Osteocyte (in vitro differentiated cells): ENCODE results near the gene RABGAP1. TPM values are rescaled to one million over a fixed set of nuclear protein-coding genes. Genes with fewer than 3 reads are reported as not detected.

ENCODE experiments used
- DNase-seq: peaks from one replicate; pipeline ENCODE4 v3.0.0; 2021; ENCODE audit warnings: mixed read lengths; ENCODE audit not compliant: unreplicated experiment; ENCODE audit errors: extremely low spot score
- H3K27ac Mint-ChIP-seq: one replicate; pipeline ENCODE4 v1.8.0; 2021; ENCODE audit warnings: mild to moderate bottlenecking, mixed read lengths; ENCODE audit not compliant: unreplicated experiment
- H3K27me3 Mint-ChIP-seq: one replicate; pipeline ENCODE4 v1.8.0; 2021; ENCODE audit warnings: mixed read lengths; ENCODE audit not compliant: unreplicated experiment
- H3K36me3 Mint-ChIP-seq: one replicate; pipeline ENCODE4 v1.8.0; 2021; ENCODE audit warnings: mixed read lengths; ENCODE audit not compliant: unreplicated experiment
- H3K4me1 Mint-ChIP-seq: one replicate; pipeline ENCODE4 v1.8.0; 2021; ENCODE audit warnings: mixed read lengths; ENCODE audit not compliant: unreplicated experiment
- H3K4me3 Mint-ChIP-seq: one replicate; pipeline ENCODE4 v1.8.0; 2021; ENCODE audit warnings: mild to moderate bottlenecking, moderate library complexity, mixed read lengths; ENCODE audit not compliant: unreplicated experiment
- H3K9me3 Mint-ChIP-seq: one replicate; pipeline ENCODE4 v1.8.0; 2021; ENCODE audit warnings: mixed read lengths; ENCODE audit not compliant: unreplicated experiment
- total RNA-seq: library from RNA; stranded (reverse); gene quantifications from 2 replicates; pipeline ENCODE4 v1.2.1, GENCODE V29; 2021
- TF ChIP-seq, protein P1 (sequence below): fragments of 200-600 bp; sonication (generic); IDR thresholded peaks from 2 replicates; pipeline ENCODE4 v1.5.0; 2021; ENCODE audit warnings: antibody characterized with exemption, mild to moderate bottlenecking, moderate library complexity

Gene RABGAP1
- total RNA-seq, 1 donor from 2014 or later, result 88.4 TPM

DNA sequence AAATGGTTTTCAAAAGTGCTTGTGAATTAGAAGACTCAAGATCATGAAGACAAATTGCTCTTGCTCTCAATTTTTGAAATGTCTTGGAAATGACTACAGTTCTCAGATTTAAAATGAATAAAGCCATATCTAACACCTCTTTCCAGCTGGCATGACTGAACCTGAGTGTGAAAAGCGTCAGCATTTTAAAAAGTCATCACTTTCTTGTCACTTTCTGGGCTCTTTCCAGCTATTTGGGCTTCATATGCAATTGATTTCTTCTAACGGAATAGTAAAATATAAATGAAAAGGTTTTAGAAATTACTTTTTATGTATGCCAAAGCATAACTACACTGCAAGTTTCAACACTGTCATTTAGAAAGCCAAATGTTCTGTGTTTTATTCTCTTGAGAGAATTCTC is 95.0 kb downstream of the RABGAP1 start:
- H3K27ac Mint-ChIP-seq, result peak overlapping the region; percentile 97
- H3K4me1 Mint-ChIP-seq, result peaks cover 85% of the 10 kb centered on the region
- H3K9me3 Mint-ChIP-seq, result no peaks in the 10 kb centered on the region
- H3K4me3 Mint-ChIP-seq, result peak overlapping the region; percentile 81
- peaks cover 13% of the 10 kb centered on the region for H3K36me3 Mint-ChIP-seq
- TF ChIP-seq, protein P1, sequence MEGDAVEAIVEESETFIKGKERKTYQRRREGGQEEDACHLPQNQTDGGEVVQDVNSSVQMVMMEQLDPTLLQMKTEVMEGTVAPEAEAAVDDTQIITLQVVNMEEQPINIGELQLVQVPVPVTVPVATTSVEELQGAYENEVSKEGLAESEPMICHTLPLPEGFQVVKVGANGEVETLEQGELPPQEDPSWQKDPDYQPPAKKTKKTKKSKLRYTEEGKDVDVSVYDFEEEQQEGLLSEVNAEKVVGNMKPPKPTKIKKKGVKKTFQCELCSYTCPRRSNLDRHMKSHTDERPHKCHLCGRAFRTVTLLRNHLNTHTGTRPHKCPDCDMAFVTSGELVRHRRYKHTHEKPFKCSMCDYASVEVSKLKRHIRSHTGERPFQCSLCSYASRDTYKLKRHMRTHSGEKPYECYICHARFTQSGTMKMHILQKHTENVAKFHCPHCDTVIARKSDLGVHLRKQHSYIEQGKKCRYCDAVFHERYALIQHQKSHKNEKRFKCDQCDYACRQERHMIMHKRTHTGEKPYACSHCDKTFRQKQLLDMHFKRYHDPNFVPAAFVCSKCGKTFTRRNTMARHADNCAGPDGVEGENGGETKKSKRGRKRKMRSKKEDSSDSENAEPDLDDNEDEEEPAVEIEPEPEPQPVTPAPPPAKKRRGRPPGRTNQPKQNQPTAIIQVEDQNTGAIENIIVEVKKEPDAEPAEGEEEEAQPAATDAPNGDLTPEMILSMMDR, result no peak
- no peak for DNase-seq
- no peaks in the 10 kb centered on the region for H3K27me3 Mint-ChIP-seq

DNA sequence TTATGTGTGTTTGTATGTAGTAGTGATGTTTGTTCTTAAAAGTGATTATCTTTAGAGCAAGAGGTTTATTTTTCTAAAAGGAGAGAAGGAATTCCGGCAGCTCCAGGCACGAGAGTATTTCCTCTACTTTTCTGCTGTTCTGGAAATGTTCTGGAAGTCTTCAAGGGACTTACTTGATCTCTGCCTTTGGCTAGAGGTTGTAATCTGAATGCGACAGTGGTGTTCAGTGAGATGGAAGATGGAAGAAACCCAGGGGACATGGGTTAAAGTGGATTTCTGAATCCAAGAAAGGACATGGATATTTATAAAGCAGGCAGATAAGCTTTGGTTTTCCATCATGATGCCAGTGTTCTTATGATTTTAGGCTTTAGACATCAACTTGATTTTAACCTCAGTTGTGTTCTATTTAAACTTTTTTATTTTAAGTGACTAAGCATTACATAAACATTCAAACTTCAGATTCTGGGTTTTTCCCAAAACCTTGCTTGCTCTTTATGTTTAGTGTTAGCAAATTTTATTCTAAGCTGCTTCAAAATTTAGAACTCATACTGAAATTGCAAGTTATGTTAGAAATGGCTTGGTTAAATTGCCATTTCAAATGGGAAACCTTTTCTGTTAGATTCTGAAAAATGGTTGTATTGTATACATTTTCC is 96.2 kb downstream of the RABGAP1 start:
- TF ChIP-seq, protein P1, result no peak
- Mint-ChIP-seq H3K27me3 (no peaks in the 10 kb centered on the region), H3K27ac (peak overlapping the region; percentile 97), H3K9me3 (no peaks in the 10 kb centered on the region), H3K36me3 (peaks cover 8% of the 10 kb centered on the region), H3K4me1 (peaks cover 89% of the 10 kb centered on the region), H3K4me3 (peak overlapping the region; percentile 81)
- no peak for DNase-seq

DNA sequence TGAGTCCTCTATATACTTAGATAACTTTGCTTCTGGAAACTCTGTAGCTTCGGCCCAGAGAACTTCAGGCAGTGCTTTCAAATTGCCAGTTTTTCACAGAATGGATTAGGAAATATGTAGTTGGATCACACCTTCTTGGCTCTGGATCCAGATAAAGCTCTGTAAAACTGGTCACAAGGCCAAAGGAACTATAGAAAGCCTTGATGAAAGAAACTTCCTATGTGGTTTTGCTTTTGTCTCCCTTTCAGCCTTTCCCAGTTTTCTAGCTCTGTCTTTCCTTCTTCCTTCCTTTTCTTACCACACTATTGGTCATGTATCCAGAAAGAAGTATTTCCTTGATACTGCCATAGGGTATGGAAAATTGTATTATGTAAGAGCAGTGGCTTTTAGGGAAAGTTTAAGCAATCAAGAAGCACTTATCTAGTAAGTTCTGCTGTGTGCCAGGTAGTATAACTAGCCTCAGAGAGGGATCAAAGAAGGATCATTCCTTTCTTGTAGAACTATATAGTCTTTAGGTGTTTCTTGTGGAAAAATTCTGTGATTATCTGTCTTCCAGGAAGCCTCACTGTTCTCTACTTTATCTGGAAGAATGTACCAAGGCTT is 98.9 kb downstream of the RABGAP1 start:
- Mint-ChIP-seq H3K4me1 (peaks cover 90% of the 10 kb centered on the region), H3K4me3 (no peak overlapping the region), H3K9me3 (peaks cover 6% of the 10 kb centered on the region), H3K27ac (peak overlapping the region; percentile 83), H3K27me3 (no peaks in the 10 kb centered on the region), H3K36me3 (peaks cover 20% of the 10 kb centered on the region)
- no peak for DNase-seq
- TF ChIP-seq, protein P1, result no peak

DNA sequence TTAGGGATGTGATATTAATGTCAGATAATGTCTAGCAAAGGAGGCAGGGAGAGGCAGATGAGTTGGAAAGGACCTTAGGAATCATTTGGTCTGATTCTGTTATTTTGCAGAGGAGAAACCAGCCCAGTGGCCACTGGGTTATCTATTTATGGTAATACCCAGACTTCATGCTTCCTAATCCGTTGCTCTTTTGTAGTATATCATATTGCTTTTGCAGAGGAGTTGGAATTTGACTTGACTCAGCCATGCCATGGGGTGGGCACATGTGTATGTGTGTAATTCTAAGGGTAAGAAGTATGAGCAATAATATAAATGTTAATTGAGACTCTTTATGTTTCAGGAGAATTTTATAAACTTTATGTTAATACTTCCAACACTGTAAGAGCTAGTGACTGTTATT is 100.0 kb downstream of the RABGAP1 start:
- H3K4me3 Mint-ChIP-seq, result no peak overlapping the region
- peak overlapping the region; percentile 83 for H3K27ac Mint-ChIP-seq
- H3K4me1 Mint-ChIP-seq, result peaks cover 90% of the 10 kb centered on the region
- H3K9me3 Mint-ChIP-seq, result peaks cover 6% of the 10 kb centered on the region
- DNase-seq, result no peak
- peaks cover 15% of the 10 kb centered on the region for H3K36me3 Mint-ChIP-seq
- no peaks in the 10 kb centered on the region for H3K27me3 Mint-ChIP-seq
- TF ChIP-seq, protein P1, result no peak

GRCh38 chr9:123041489-123041888 is 100.7 kb downstream of the RABGAP1 start:
- no peaks in the 10 kb centered on the region for H3K27me3 Mint-ChIP-seq
- H3K36me3 Mint-ChIP-seq, result peaks cover 15% of the 10 kb centered on the region
- peaks cover 6% of the 10 kb centered on the region for H3K9me3 Mint-ChIP-seq
- peaks cover 92% of the 10 kb centered on the region for H3K4me1 Mint-ChIP-seq
- no peak overlapping the region for H3K4me3 Mint-ChIP-seq
- peak overlapping the region; percentile 83 for H3K27ac Mint-ChIP-seq
- TF ChIP-seq, protein P1, result no peak
- no peak for DNase-seq
